ENCODE results near the gene DNAI4. TPM values are rescaled to one million over a fixed set of nuclear protein-coding genes. Genes with fewer than 3 reads are reported as not detected.

Gene DNAI4
- total RNA-seq, 1 experiment from 2014 or later: 3.9 TPM

- RAD21 ChIA-PET (ENCODE audit: low non-redundant PET in 1 of 2, low total read pairs in 2 of 2, uncharacterized antibody in 2 of 2, unreplicated experiment in 2 of 2): no interaction called here
- no TSS peak for BruUV-seq (replicated peaks)
- intact Hi-C loops (cut with micrococcal nuclease): no loop called here
Observed at GRCh38 chr1:66809736-66810326, 114.8 kb downstream of the DNAI4 start.

More at GRCh38 chr1:66809736-66810326, 114.8 kb downstream of the DNAI4 start:
- Histone ChIP-seq H3K9ac (ENCODE audit: low read length) (no peak overlapping the region), H3K9me3 (ENCODE audit: control insufficient read depth in 1 of 2, insufficient read depth in 1 of 2, low read depth in 1 of 2, low read length in 2 of 2) (no peaks in the 10 kb centered on the region), H3K27ac (ENCODE audit: low read depth, low read length) (no peak overlapping the region), H3K4me3 (replicated peaks in 1 of 2; ENCODE audit: low read depth in 1 of 2, low read length in 2 of 2) (no peak overlapping the region), H3K36me3 (ENCODE audit: control insufficient read depth in 1 of 2, insufficient read depth in 2 of 2, low read length in 2 of 2) (no peaks in the 10 kb centered on the region), H3K79me2 (ENCODE audit: insufficient read depth, low read length) (no peaks in the 10 kb centered on the region), H3K9me2 (ENCODE audit: insufficient read depth) (no peaks in the 10 kb centered on the region), H3K4me1 (ENCODE audit: control insufficient read depth in 1 of 2, insufficient read depth in 2 of 2, low read length in 2 of 2) (no peaks in the 10 kb centered on the region), H2AFZ (ENCODE audit: low read depth, low read length, poor library complexity, severe bottlenecking) (no peak overlapping the region), H4K20me1 (ENCODE audit: insufficient read depth) (no peaks in the 10 kb centered on the region), H3K4me2 (ENCODE audit: low read length) (no peak overlapping the region), H3K27me3 (ENCODE audit: insufficient read depth, low read length) (no peaks in the 10 kb centered on the region)
- POLR2A ChIA-PET: no interaction called here
- CTCF ChIA-PET: no interaction called here
- TF ChIP-seq, protein P1, sequence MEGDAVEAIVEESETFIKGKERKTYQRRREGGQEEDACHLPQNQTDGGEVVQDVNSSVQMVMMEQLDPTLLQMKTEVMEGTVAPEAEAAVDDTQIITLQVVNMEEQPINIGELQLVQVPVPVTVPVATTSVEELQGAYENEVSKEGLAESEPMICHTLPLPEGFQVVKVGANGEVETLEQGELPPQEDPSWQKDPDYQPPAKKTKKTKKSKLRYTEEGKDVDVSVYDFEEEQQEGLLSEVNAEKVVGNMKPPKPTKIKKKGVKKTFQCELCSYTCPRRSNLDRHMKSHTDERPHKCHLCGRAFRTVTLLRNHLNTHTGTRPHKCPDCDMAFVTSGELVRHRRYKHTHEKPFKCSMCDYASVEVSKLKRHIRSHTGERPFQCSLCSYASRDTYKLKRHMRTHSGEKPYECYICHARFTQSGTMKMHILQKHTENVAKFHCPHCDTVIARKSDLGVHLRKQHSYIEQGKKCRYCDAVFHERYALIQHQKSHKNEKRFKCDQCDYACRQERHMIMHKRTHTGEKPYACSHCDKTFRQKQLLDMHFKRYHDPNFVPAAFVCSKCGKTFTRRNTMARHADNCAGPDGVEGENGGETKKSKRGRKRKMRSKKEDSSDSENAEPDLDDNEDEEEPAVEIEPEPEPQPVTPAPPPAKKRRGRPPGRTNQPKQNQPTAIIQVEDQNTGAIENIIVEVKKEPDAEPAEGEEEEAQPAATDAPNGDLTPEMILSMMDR (IDR thresholded peaks at IDR 0.05 in 2 of 3, conservative IDR thresholded peaks at IDR 0.05 in 1 of 3; ENCODE audit: borderline replicate concordance in 1 of 3, insufficient read depth in 1 of 3, low read depth in 2 of 3, low read length in 2 of 3): no peak
- TF ChIP-seq CEBPB (IDR thresholded peaks at IDR 0.05; ENCODE audit: low read depth): no peak
- TF ChIP-seq TCF7L2 (IDR thresholded peaks at IDR 0.05; ENCODE audit: borderline replicate concordance, extremely low read depth, insufficient read depth, insufficient read length): no peak
- no peak for TF ChIP-seq ZFX (IDR thresholded peaks at IDR 0.05)
- no peak for TF ChIP-seq SIN3A (IDR thresholded peaks at IDR 0.05; ENCODE audit: low read depth)
- TF ChIP-seq, protein P2, sequence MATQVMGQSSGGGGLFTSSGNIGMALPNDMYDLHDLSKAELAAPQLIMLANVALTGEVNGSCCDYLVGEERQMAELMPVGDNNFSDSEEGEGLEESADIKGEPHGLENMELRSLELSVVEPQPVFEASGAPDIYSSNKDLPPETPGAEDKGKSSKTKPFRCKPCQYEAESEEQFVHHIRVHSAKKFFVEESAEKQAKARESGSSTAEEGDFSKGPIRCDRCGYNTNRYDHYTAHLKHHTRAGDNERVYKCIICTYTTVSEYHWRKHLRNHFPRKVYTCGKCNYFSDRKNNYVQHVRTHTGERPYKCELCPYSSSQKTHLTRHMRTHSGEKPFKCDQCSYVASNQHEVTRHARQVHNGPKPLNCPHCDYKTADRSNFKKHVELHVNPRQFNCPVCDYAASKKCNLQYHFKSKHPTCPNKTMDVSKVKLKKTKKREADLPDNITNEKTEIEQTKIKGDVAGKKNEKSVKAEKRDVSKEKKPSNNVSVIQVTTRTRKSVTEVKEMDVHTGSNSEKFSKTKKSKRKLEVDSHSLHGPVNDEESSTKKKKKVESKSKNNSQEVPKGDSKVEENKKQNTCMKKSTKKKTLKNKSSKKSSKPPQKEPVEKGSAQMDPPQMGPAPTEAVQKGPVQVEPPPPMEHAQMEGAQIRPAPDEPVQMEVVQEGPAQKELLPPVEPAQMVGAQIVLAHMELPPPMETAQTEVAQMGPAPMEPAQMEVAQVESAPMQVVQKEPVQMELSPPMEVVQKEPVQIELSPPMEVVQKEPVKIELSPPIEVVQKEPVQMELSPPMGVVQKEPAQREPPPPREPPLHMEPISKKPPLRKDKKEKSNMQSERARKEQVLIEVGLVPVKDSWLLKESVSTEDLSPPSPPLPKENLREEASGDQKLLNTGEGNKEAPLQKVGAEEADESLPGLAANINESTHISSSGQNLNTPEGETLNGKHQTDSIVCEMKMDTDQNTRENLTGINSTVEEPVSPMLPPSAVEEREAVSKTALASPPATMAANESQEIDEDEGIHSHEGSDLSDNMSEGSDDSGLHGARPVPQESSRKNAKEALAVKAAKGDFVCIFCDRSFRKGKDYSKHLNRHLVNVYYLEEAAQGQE (IDR thresholded peaks at IDR 0.05; ENCODE audit: low read depth): no peak
- TF ChIP-seq EZH2phosphoT487 (IDR thresholded peaks at IDR 0.05; ENCODE audit: borderline replicate concordance): no peak
- no peak for TF ChIP-seq ELF1 (IDR thresholded peaks at IDR 0.05; ENCODE audit: borderline replicate concordance, low read depth)
- no peak for TF ChIP-seq SRF (IDR thresholded peaks at IDR 0.05; ENCODE audit: low read depth)
- no peak for TF ChIP-seq POLR2AphosphoS5 (IDR thresholded peaks at IDR 0.05; ENCODE audit: low read depth, low read length)
- DNase-seq (ENCODE audit: low read depth, low spot score) (no peak), ATAC-seq (no peak)
